NCI-H226 (cell line): ENCODE results near the gene PLEKHM3.

Experiments used
- DNase-seq: peaks from one replicate; pipeline ENCODE4 v3.0.0-alpha.2; 2015

The PLEKHM3 gene

GRCh38 chr2:207787017-207787416 is 238.3 kb downstream of the PLEKHM3 start:
- no peak for DNase-seq

- DNase-seq = no peak
Measured at GRCh38 chr2:207784898-207785297, 240.4 kb downstream of the PLEKHM3 start.

- DNase-seq = no peak
Measured at GRCh38 chr2:207783514-207783913, 241.8 kb downstream of the PLEKHM3 start.

- no peak for DNase-seq
Measured at GRCh38 chr2:207782238-207783030, 242.9 kb downstream of the PLEKHM3 start.

GRCh38 chr2:207779523-207779922 is 245.8 kb downstream of the PLEKHM3 start:
- DNase-seq = no peak

- DNase-seq = no peak
Measured at GRCh38 chr2:207778298-207778882, 246.9 kb downstream of the PLEKHM3 start.

GRCh38 chr2:207777124-207777523 is 248.2 kb downstream of the PLEKHM3 start:
- no peak for DNase-seq

GRCh38 chr2:207775473-207775872 is 249.9 kb downstream of the PLEKHM3 start:
- DNase-seq = no peak

GRCh38 chr2:207772844-207773205 is 252.5 kb downstream of the PLEKHM3 start:
- DNase-seq = no peak

- DNase-seq = no peak
Measured at GRCh38 chr2:207772081-207772843, 253.1 kb downstream of the PLEKHM3 start.

- no peak for DNase-seq
Measured at GRCh38 chr2:207771421-207771820, 253.9 kb downstream of the PLEKHM3 start.
